Keratinocyte (primary cell): ENCODE data around the gene PVR. TPM values are rescaled to one million over a fixed set of nuclear protein-coding genes. Genes with fewer than 3 reads are reported as not detected.
A peak's percentile ranks its signal among the peaks of the same experiment; 100 is the strongest.

Experiments used
- DNase-seq: peaks from one replicate; pipeline ENCODE4 v3.0.0-alpha.2; 2011; ENCODE audit warnings: low read depth, missing footprints, low spot score
- FAIRE-seq: peaks from 2 replicates; lab custom pipeline; 2011; peaks lifted over from hg19 to GRCh38; lab: Jason Lieb, UNC
- H2AFZ ChIP-seq: 2 replicates; pipeline ENCODE4 v1.6.0; 2012; ENCODE audit warnings: low read length, control low read depth, inconsistent platforms; ENCODE audit not compliant: control insufficient read depth
- H3K27ac ChIP-seq: 2 replicates; pipeline ENCODE4 v1.5.1; 2011; ENCODE audit warnings: low read length; ENCODE audit not compliant: control insufficient read depth, insufficient read depth
- H3K27me3 ChIP-seq: 3 replicates; pipeline ENCODE4 v1.6.0; 2011; ENCODE audit warnings: low read length; ENCODE audit not compliant: control insufficient read depth, insufficient read depth; ENCODE audit errors: extremely low read depth
- H3K36me3 ChIP-seq, 2 experiments: 2 replicates in 1 of 2; 3 replicates in 1 of 2; pipeline ENCODE4 v1.5.1; 2011; ENCODE audit warnings: low read length in 2 of 2, mild to moderate bottlenecking in 1 of 2; ENCODE audit not compliant: control insufficient read depth in 2 of 2, insufficient read depth in 2 of 2; ENCODE audit errors: extremely low read depth in 1 of 2
- H3K4me1 ChIP-seq: 3 replicates; pipeline ENCODE4 v1.5.1; 2011; ENCODE audit warnings: low read length; ENCODE audit not compliant: control insufficient read depth, insufficient read depth; ENCODE audit errors: extremely low read depth
- H3K4me2 ChIP-seq: 3 replicates; pipeline ENCODE4 v1.6.0; 2011; ENCODE audit warnings: low read depth, low read length; ENCODE audit not compliant: control insufficient read depth, insufficient read depth; ENCODE audit errors: extremely low read depth
- H3K4me3 ChIP-seq, 3 experiments: fragments of 200-600 bp in 1 of 3; sonication (generic) in 1 of 3; 2 replicates in 2 of 3; 3 replicates in 1 of 3; pipeline ENCODE4 v1.5.1; 2011 to 2016; ENCODE audit warnings: low read length in 3 of 3, mild to moderate bottlenecking in 3 of 3, control low read depth in 2 of 3, inconsistent platforms in 1 of 3, low read depth in 1 of 3, mixed read lengths in 1 of 3, mixed run types in 1 of 3, moderate library complexity in 1 of 3; ENCODE audit not compliant: control insufficient read depth in 2 of 3, insufficient read depth in 2 of 3; ENCODE audit errors: extremely low read depth in 1 of 3
- H3K79me2 ChIP-seq: 2 replicates; pipeline ENCODE4 v1.6.0; 2012; ENCODE audit warnings: low read length; ENCODE audit not compliant: control insufficient read depth, insufficient read depth
- H3K9ac ChIP-seq: 3 replicates; pipeline ENCODE4 v1.6.0; 2011; ENCODE audit warnings: low read length; ENCODE audit not compliant: control insufficient read depth, insufficient read depth; ENCODE audit errors: extremely low read depth
- H3K9me1 ChIP-seq: 3 replicates; pipeline ENCODE4 v1.6.0; 2011; ENCODE audit warnings: low read length; ENCODE audit not compliant: control insufficient read depth, insufficient read depth; ENCODE audit errors: extremely low read depth
- H3K9me3 ChIP-seq: 2 replicates; pipeline ENCODE4 v1.5.1; 2012; ENCODE audit warnings: low read depth, low read length; ENCODE audit not compliant: control insufficient read depth
- H4K20me1 ChIP-seq: 3 replicates; pipeline ENCODE4 v1.6.0; 2011; ENCODE audit warnings: low read length; ENCODE audit not compliant: control insufficient read depth, insufficient read depth; ENCODE audit errors: extremely low read depth
- EZH2 ChIP-seq: IDR thresholded peaks from one replicate; pipeline ENCODE4 v1.6.1; 2012; ENCODE audit warnings: inconsistent platforms, mild to moderate bottlenecking, low read length, moderate library complexity
- dilution Hi-C: fragments of 300-500 bp; cut with MboI; formaldehyde crosslinking; loops from one replicate; pipeline ENCODE4 v1.7.0; 2020; ENCODE audit warnings: low sequenced_read_pairs; ENCODE audit not compliant: extremely low pct_ligation_motif_present
- polyA plus RNA-seq, 5 experiments: library from polyadenylated mRNA; depleted of rRNA in 3 of 5; stranded (reverse) in 3 of 5; stranded (forward) in 1 of 5; unstranded in 1 of 5; fragments of >200 nt; gene quantifications; 1 replicate in 1 of 5; 2 replicates in 3 of 5; 3 replicates in 1 of 5; pipeline versions ENCODE4 v1.2.1 to v1.2.3, GENCODE V29; 2011 to 2012; ENCODE audit warnings: missing spikeins in 2 of 5, low read depth in 1 of 5, low replicate concordance in 1 of 5
- TF ChIP-seq, protein P1 (sequence below), 3 experiments: IDR thresholded peaks in 1 of 3; conservative IDR thresholded peaks in 1 of 3; optimal IDR thresholded peaks in 1 of 3; 2 replicates in 2 of 3; 3 replicates in 1 of 3; pipeline versions ENCODE3 to v1.5.1; 2011; ENCODE audit warnings: low read length in 3 of 3, mild to moderate bottlenecking in 3 of 3, moderate library complexity in 2 of 3, control low read depth in 1 of 3, inconsistent platforms in 1 of 3; ENCODE audit not compliant: insufficient read depth in 2 of 3; ENCODE audit errors: extremely low read depth in 1 of 3

The PVR gene
- polyA plus RNA-seq, 1 donor (not counting 4 experiments of a cell fraction or from before 2014, with no cell fraction given), result 48.1 TPM

DNA sequence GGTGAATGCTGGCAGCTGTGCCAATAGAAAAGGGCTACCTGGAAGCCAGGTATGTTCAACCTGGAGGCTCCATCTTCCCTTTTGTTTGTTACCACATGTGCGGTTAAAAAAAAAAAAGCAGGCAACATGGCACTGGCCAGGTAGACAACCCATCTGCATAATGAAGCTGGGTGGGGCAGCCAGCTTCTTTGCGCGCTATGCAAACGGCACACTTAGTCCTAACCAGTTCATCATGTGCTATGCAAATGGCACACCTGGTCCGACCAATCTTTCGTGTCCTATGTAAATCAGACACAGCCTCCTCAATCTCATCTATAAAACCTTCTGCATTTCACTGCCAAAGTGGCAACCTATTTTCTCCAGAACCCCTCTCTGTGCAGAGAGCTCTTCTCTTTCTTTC, 41.6 kb upstream of the PVR start:
- Histone ChIP-seq H3K36me3 (no peaks in the 10 kb centered on the region), H3K27ac (no peak overlapping the region), H3K4me2 (no peak overlapping the region), H3K9me3 (no peaks in the 10 kb centered on the region), H3K79me2 (no peaks in the 10 kb centered on the region), H3K9ac (no peak overlapping the region), H3K27me3 (peaks cover 4% of the 10 kb centered on the region), H3K4me1 (peaks cover 10% of the 10 kb centered on the region), H3K9me1 (no peaks in the 10 kb centered on the region), H2AFZ (peak overlapping the region; percentile 19), H3K4me3 (no peak overlapping the region), H4K20me1 (no peaks in the 10 kb centered on the region)
- FAIRE-seq (peak; percentile 86), DNase-seq (peak; percentile 41)
- dilution Hi-C loops, result no loop called here
- TF ChIP-seq EZH2, result no peak
- TF ChIP-seq, protein P1, sequence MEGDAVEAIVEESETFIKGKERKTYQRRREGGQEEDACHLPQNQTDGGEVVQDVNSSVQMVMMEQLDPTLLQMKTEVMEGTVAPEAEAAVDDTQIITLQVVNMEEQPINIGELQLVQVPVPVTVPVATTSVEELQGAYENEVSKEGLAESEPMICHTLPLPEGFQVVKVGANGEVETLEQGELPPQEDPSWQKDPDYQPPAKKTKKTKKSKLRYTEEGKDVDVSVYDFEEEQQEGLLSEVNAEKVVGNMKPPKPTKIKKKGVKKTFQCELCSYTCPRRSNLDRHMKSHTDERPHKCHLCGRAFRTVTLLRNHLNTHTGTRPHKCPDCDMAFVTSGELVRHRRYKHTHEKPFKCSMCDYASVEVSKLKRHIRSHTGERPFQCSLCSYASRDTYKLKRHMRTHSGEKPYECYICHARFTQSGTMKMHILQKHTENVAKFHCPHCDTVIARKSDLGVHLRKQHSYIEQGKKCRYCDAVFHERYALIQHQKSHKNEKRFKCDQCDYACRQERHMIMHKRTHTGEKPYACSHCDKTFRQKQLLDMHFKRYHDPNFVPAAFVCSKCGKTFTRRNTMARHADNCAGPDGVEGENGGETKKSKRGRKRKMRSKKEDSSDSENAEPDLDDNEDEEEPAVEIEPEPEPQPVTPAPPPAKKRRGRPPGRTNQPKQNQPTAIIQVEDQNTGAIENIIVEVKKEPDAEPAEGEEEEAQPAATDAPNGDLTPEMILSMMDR (optimal IDR thresholded peaks at IDR 0.05 in 1 of 3, IDR thresholded peaks at IDR 0.05 in 1 of 3, conservative IDR thresholded peaks at IDR 0.05 in 1 of 3; ENCODE audit: extremely low read depth in 1 of 3, insufficient read depth in 2 of 3, low read length in 3 of 3), result no peak

DNA sequence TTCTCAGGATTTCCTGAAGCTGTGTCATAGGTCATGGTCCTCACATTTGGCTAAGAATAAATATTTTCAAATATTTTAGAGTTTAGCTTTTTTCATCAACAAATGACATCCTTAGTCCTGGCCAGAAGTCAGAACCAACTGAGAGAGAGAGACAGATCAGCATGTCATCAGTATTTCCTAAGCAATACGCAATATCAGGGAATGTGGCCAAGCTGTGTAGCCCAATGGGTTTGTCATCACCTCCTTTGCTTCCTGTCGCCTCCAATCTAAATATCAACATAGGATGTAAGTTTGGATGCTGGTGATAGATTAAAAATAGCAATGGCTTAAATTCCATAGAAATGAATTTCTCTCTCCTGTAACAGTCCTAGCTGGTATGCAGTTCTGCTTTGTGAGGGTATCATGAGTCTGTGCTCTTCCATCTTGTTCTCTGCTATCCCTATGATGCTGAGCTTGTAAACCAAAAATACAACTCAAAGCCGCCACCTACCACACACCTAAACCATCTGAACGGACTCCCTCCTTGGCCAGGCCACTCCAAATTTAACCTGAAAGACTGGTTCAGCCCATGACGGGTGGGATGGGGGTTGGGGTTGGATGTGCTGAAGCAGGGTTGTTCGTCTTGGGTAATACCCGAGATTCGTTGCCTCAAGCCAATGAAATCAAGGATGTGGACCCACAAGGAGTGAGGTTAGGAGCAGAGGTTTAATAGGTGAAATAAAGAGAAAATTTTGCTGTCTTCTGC, 40.3 kb upstream of the PVR start:
- Histone ChIP-seq H3K27ac (no peak overlapping the region), H3K4me2 (peak overlapping the region; percentile 6)
- dilution Hi-C loops, result no loop called here

More for the DNA sequence above, 40.3 kb upstream of the PVR start:
- H3K4me1 ChIP-seq, result peaks cover 23% of the 10 kb centered on the region
- FAIRE-seq (peak; percentile 9), DNase-seq (no peak)
- H3K79me2 ChIP-seq, result no peaks in the 10 kb centered on the region
- H3K9me3 ChIP-seq, result no peaks in the 10 kb centered on the region
- no peaks in the 10 kb centered on the region for H3K9me1 ChIP-seq
- H3K4me3 ChIP-seq, result no peak overlapping the region
- H3K9ac ChIP-seq, result no peak overlapping the region
- H2AFZ ChIP-seq, result peak overlapping the region; percentile 24
- H3K36me3 ChIP-seq, result no peaks in the 10 kb centered on the region
- no peaks in the 10 kb centered on the region for H4K20me1 ChIP-seq
- TF ChIP-seq EZH2, result no peak
- H3K27me3 ChIP-seq, result peaks cover 4% of the 10 kb centered on the region
